MCF 10A (cell line): Measurements from ENCODE around the gene TMEM119. TPM values are rescaled to one million over a fixed set of nuclear protein-coding genes. Genes with fewer than 3 reads are reported as not detected.

Experiments
- BruUV-seq: library from RNA; stranded (reverse); fragments of 400-500 nt; replicated peaks from 2 replicates; lab custom pipeline; 2021; lab: Mats Ljungman, UMichigan
- CTCF ChIA-PET: fragments of 300-600 bp; sonication (Branson Sonifier 250); formaldehyde crosslinking; extraction: SDS; loops from one replicate; lab custom pipeline; 2021; ENCODE audit warnings: antibody characterized with exemption, inconsistent platforms; lab: Yijun Ruan, JAX
- POLR2A ChIA-PET: fragments of 300-600, 350-650 bp; sonication (Branson Sonifier 250); formaldehyde crosslinking; extraction: SDS; loops from one replicate; lab custom pipeline; 2020; ENCODE audit warnings: antibody characterized with exemption, inconsistent platforms; lab: Yijun Ruan, JAX
- DNase-seq: peaks from one replicate; pipeline ENCODE4 v3.0.0-alpha.2; 2018; ENCODE audit not compliant: unreplicated experiment
- H3K27ac Mint-ChIP-seq: one replicate; pipeline ENCODE4 v1.8.0; 2022; ENCODE audit warnings: mild to moderate bottlenecking, low read depth, mixed read lengths; ENCODE audit not compliant: unreplicated experiment
- H3K27me3 Mint-ChIP-seq: one replicate; pipeline ENCODE4 v1.8.0; 2022; ENCODE audit warnings: mixed read lengths; ENCODE audit not compliant: insufficient read depth, unreplicated experiment
- H3K36me3 Mint-ChIP-seq: one replicate; pipeline ENCODE4 v1.8.0; 2022; ENCODE audit warnings: mild to moderate bottlenecking, moderate library complexity, mixed read lengths; ENCODE audit not compliant: insufficient read depth, unreplicated experiment
- H3K4me1 Mint-ChIP-seq: one replicate; pipeline ENCODE4 v1.8.0; 2022; ENCODE audit warnings: mixed read lengths; ENCODE audit not compliant: insufficient read depth, unreplicated experiment
- H3K4me3 Mint-ChIP-seq: one replicate; pipeline ENCODE4 v1.8.0; 2022; ENCODE audit warnings: mild to moderate bottlenecking, moderate library complexity, mixed read lengths; ENCODE audit not compliant: unreplicated experiment
- H3K9me3 Mint-ChIP-seq: one replicate; pipeline ENCODE4 v1.8.0; 2022; ENCODE audit warnings: mixed read lengths; ENCODE audit not compliant: unreplicated experiment
- CTCF ChIP-seq: fragments of 200-600 bp; IDR thresholded peaks from one replicate; pipeline ENCODE4 v1.8.0; 2022; ENCODE audit warnings: antibody characterized with exemption, mild to moderate bottlenecking; ENCODE audit not compliant: unreplicated experiment
- intact Hi-C: fragments of 100-400 bp; cut with micrococcal nuclease; formaldehyde crosslinking; loops from 2 replicates; pipeline ENCODE4 v1.14.1; 2022
- total RNA-seq: library from RNA; stranded (reverse); gene quantifications from 2 replicates; pipeline ENCODE4 v1.2.3, GENCODE V29; 2022

Gene TMEM119
- total RNA-seq, 1 experiment from 2014 or later, result not detected

GRCh38 chr12:108603743-108604142 is 5.9 kb upstream of the TMEM119 start:
- BruUV-seq, result no TSS peak
- ChIA-PET POLR2A (no interaction called here), CTCF (interaction anchor here (0.5 to 1.6 kb wide), 3 partner anchors 14 to 232 kb away, joined by 3 to 7 read pairs (median 4); no protein-coding TSS in a partner anchor)
- Mint-ChIP-seq H3K4me1 (no peaks in the 10 kb centered on the region), H3K4me3 (no peak overlapping the region), H3K9me3 (no peaks in the 10 kb centered on the region), H3K27me3 (no peaks in the 10 kb centered on the region), H3K36me3 (no peaks in the 10 kb centered on the region), H3K27ac (no peak overlapping the region)
- intact Hi-C loops, result no loop called here
- no peak for DNase-seq
- no peak for TF ChIP-seq CTCF

GRCh38 chr12:108602976-108603704 is 5.3 kb upstream of the TMEM119 start:
- CTCF ChIA-PET, result interaction anchor here (0.5 kb wide), 1 partner anchor 231 kb away, joined by 3 read pairs; no protein-coding TSS in a partner anchor
- H3K27me3 Mint-ChIP-seq, result no peaks in the 10 kb centered on the region
- no peak overlapping the region for H3K27ac Mint-ChIP-seq

GRCh38 chr12:108602209-108602705 is 4.4 kb upstream of the TMEM119 start:
- Mint-ChIP-seq H3K27ac (no peak overlapping the region), H3K27me3 (no peaks in the 10 kb centered on the region), H3K9me3 (no peaks in the 10 kb centered on the region), H3K36me3 (no peaks in the 10 kb centered on the region), H3K4me1 (no peaks in the 10 kb centered on the region), H3K4me3 (no peak overlapping the region)
- intact Hi-C loops, result no loop called here
- DNase-seq, result no peak
- no TSS peak for BruUV-seq
- TF ChIP-seq CTCF, result no peak
- CTCF ChIA-PET, result interaction anchor here (3.0 kb wide), 1 partner anchor 16 kb away, joined by 7 read pairs; no protein-coding TSS in a partner anchor
- POLR2A ChIA-PET, result no interaction called here

More at GRCh38 chr12:108602976-108603704, 5.3 kb upstream of the TMEM119 start:
- POLR2A ChIA-PET, result no interaction called here
- no peaks in the 10 kb centered on the region for H3K9me3 Mint-ChIP-seq
- no peak overlapping the region for H3K4me3 Mint-ChIP-seq
- H3K36me3 Mint-ChIP-seq, result no peaks in the 10 kb centered on the region
- intact Hi-C loops, result no loop called here
- no peak for TF ChIP-seq CTCF
- no TSS peak for BruUV-seq
- no peaks in the 10 kb centered on the region for H3K4me1 Mint-ChIP-seq
- no peak for DNase-seq

GRCh38 chr12:108600702-108601007 is 2.8 kb upstream of the TMEM119 start:
- no TSS peak for BruUV-seq
- CTCF ChIA-PET, result interaction anchor here (0.6 to 3.0 kb wide), 5 partner anchors 12 to 133 kb away, joined by 3 to 7 read pairs (median 3); no protein-coding TSS in a partner anchor
- intact Hi-C loops, result no loop called here
- H3K9me3 Mint-ChIP-seq, result no peaks in the 10 kb centered on the region
- H3K27ac Mint-ChIP-seq, result no peak overlapping the region
- no peaks in the 10 kb centered on the region for H3K36me3 Mint-ChIP-seq
- H3K27me3 Mint-ChIP-seq, result no peaks in the 10 kb centered on the region
- no peak overlapping the region for H3K4me3 Mint-ChIP-seq
- POLR2A ChIA-PET, result interaction anchor here (0.6 kb wide), 1 partner anchor 61 kb away, joined by 4 read pairs; no protein-coding TSS in a partner anchor
- no peak for DNase-seq
- H3K4me1 Mint-ChIP-seq, result no peaks in the 10 kb centered on the region
- TF ChIP-seq CTCF, result no peak
